Prostate gland (tissue), 2 donors: ENCODE measurements around the gene BOLA1. TPM values are rescaled to one million over a fixed set of nuclear protein-coding genes. Genes with fewer than 3 reads are reported as not detected.
"Not testable (repeated sequence)": the region's sequence is repeated elsewhere in the genome, so short reads cannot be mapped to it uniquely, and the experiment has no call there.

Experiments used
- DNase-seq: peaks from one replicate; pipeline ENCODE4 v3.0.0-alpha.2; 2019; ENCODE audit warnings: low spot score
- H3K27ac ChIP-seq, 2 donors: fragments of 200-600 bp; sonication (generic); 2 replicates each; pipeline ENCODE4 v1.5.1; 2017 to 2019
- H3K27me3 ChIP-seq: fragments of 200-600 bp; sonication (generic); replicated peaks from 2 replicates; pipeline ENCODE4 v1.5.1; 2019; ENCODE audit not compliant: insufficient read depth
- H3K36me3 ChIP-seq, 2 donors: fragments of 200-600 bp; sonication (generic); 1 replicate in 1 of 2; 2 replicates in 1 of 2; pipeline versions ENCODE4 v1.5.1 to v1.8.1; 2017 to 2019
- H3K4me1 ChIP-seq: fragments of 200-600 bp; sonication (generic); replicated peaks from 2 replicates; pipeline ENCODE4 v1.5.1; 2019
- H3K4me3 ChIP-seq, 2 donors: fragments of 200-600 bp; sonication (generic); 2 replicates each; pipeline ENCODE4 v1.5.1; 2017 to 2019
- H3K9me3 ChIP-seq: fragments of 200-600 bp; sonication (generic); 2 replicates; pipeline ENCODE4 v1.5.1; 2017
- POLR2A ChIP-seq: fragments of 450-650 bp; IDR thresholded peaks from one replicate; pipeline ENCODE4 v1.6.1; 2016; ENCODE audit warnings: antibody characterized with exemption, mild to moderate bottlenecking
- POLR2AphosphoS5 ChIP-seq: sonication (generic); formaldehyde crosslinking; IDR thresholded peaks from one replicate; pipeline ENCODE4 v1.6.1; 2017; ENCODE audit warnings: antibody characterized with exemption
- WGBS: methylation state at CpG from one replicate; pipeline ENCODE4 v1.1.5; 2018; 5-methylcytosine and 5-hydroxymethylcytosine counted together
- intact Hi-C: fragments of 100-400 bp; cut with DNase I; formaldehyde crosslinking; loops from one replicate; pipeline ENCODE4 v1.14.2; 2022
- total RNA-seq, 2 donors: library from RNA; depleted of rRNA; stranded (reverse); fragments of >200 nt; gene quantifications; one replicate each; pipeline ENCODE4 v1.1.0, GENCODE V29; 2016
- TF ChIP-seq, protein P1 (sequence below), 4 experiments: fragments of 200-600 bp in 2 of 4; fragments of 450-650 bp in 2 of 4; sonication (generic) in 2 of 4; IDR thresholded peaks; 1 replicate in 3 of 4; 2 replicates in 1 of 4; pipeline ENCODE4 v1.5.1; 2016 to 2019; ENCODE audit warnings: antibody characterized with exemption in 4 of 4, mild to moderate bottlenecking in 2 of 4, moderate library complexity in 2 of 4

The BOLA1 gene
- total RNA-seq, 2 donors from 2014 or later: 37.8 to 40.6 TPM

DNA sequence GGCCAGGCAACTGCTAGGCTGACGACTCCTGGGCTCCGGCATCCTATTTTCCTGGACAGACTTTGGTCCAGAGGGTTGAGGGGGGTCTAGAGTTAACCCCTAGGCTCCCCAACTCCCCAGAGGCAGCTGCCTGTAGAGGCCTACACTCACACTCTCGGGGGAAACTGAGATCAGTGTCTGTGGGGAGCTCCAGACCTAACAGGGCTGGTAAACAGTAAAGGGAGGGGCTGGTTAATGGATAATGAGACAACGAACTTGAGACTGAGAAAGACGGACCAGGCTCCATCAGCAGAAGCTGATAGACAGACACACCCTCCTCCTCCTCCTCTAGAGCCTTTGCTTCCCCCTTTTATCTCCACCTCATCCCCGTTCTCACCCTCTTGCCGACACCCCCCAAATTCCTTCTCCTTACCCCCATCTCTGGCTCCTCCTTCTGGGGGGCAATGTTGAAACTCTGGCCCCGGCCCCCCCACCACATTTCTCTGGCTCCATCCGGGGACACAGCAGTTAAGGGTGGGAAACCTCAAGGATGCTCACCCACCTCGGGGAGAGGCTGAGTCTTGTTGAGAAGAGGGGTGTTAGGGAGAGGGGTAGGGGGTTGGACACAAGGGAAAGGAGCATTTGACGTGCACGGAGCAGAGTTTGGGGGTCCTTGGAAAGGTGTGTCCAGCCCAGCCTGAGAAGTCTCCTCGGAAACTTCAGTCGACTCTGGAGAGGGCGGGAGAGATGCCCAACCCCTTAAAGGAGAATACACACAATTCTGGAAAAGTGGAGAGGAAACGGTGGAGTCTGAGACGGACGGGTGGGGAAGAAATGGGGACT is 37.0 kb downstream of the BOLA1 start, which contains the start of gene MTMR11:
MTMR11 (minus strand) TSS at position 710 of the 822 bp plus-strand sequence; CDS start at position 478, 232 bp downstream.
- 9% methylated on average over 18 of the region's 18 CpGs for WGBS
- peak within 1 kb of the TSS; percentile 21 to 32 for H3K27ac ChIP-seq
- TF ChIP-seq POLR2A (peak; percentile 14), POLR2AphosphoS5 (peak; percentile 18)
- TF ChIP-seq, protein P1, sequence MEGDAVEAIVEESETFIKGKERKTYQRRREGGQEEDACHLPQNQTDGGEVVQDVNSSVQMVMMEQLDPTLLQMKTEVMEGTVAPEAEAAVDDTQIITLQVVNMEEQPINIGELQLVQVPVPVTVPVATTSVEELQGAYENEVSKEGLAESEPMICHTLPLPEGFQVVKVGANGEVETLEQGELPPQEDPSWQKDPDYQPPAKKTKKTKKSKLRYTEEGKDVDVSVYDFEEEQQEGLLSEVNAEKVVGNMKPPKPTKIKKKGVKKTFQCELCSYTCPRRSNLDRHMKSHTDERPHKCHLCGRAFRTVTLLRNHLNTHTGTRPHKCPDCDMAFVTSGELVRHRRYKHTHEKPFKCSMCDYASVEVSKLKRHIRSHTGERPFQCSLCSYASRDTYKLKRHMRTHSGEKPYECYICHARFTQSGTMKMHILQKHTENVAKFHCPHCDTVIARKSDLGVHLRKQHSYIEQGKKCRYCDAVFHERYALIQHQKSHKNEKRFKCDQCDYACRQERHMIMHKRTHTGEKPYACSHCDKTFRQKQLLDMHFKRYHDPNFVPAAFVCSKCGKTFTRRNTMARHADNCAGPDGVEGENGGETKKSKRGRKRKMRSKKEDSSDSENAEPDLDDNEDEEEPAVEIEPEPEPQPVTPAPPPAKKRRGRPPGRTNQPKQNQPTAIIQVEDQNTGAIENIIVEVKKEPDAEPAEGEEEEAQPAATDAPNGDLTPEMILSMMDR (IDR thresholded peaks at IDR 0.05): no peak
- H3K36me3 ChIP-seq: no peaks in the 10 kb centered on the region
- no peaks in the 10 kb centered on the region for H3K27me3 ChIP-seq
- H3K9me3 ChIP-seq: no peaks in the 10 kb centered on the region
- H3K4me1 ChIP-seq: peaks cover 3% of the 10 kb centered on the region
- intact Hi-C loops: no loop called here
- peak; percentile 32 for DNase-seq
- peak within 1 kb of the TSS; percentile 33 to 34 for H3K4me3 ChIP-seq

DNA sequence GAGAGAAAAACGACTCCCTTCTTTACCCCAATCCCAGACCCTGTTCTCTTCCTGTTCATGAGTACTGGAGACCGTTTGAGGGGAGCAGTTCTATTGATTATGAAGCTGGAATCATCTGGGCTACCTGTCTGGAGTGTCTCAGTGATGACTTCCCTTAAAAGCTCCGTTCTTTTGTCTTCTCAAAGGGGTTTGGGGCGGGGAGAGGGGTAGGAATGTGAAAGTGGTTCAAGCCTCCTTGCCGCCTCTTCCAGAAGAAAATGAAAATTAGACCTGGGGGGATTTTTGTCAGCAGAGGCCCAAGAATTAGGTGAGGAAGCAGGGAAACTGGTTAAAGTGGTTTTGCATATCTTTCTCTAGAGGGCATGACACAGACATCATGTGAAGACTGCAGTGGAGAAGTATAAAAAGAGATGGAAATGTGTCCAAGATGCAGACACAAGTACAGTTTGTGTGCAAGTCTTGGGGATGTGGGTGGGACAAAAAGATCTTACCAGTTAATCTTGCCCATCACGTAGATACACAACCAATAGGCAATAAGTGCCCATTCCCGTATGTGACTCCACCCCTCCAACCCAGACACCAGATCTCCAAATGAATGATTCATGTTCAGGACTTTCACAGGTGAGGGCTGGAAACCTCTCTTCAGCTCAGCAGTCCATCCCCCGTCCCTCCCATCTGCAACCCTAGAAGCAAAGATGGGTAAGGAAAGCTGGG is 37.8 kb downstream of the BOLA1 start:
- WGBS: 10% methylated on average over 8 of the region's 8 CpGs
- H3K4me3 ChIP-seq: peak overlapping the region; percentile 33 to 34
- peak overlapping the region; percentile 21 to 32 for H3K27ac ChIP-seq
- intact Hi-C loops: no loop called here
- DNase-seq: peak; percentile 32
- no peaks in the 10 kb centered on the region for H3K4me1 ChIP-seq
- TF ChIP-seq POLR2AphosphoS5 (peak; percentile 61), POLR2A (peak; percentile 56)
- TF ChIP-seq, protein P1 (IDR thresholded peaks at IDR 0.05): peak in 1 of 4 experiments; percentile 5
- H3K9me3 ChIP-seq: no peaks in the 10 kb centered on the region
- H3K36me3 ChIP-seq: no peaks in the 10 kb centered on the region
- no peaks in the 10 kb centered on the region for H3K27me3 ChIP-seq

DNA sequence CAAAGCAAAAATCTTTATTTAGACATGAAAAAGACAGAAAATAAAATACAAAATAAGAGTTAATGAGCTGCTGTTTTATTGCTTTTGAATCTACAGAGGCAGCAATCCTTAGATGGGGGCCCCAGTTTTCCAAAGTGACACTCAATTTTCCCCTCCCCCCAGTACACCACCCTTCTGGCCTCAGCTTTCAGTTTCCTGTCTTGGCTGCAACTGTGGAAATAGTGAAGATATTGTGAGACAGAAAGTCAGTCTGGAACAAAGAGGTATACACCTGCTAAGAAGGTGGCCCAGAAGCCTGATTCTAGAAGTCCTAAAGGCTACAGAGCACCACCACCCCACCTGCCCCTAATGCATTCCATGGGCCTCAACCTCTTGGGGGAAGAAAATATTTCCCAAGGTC is 38.4 kb downstream of the BOLA1 start:
- TF ChIP-seq POLR2A: no peak
- TF ChIP-seq POLR2AphosphoS5: no peak
- TF ChIP-seq, protein P1 (IDR thresholded peaks at IDR 0.05): no peak
- no peaks in the 10 kb centered on the region for H3K4me1 ChIP-seq
- H3K4me3 ChIP-seq: no peak overlapping the region
- no peaks in the 10 kb centered on the region for H3K27me3 ChIP-seq
- H3K36me3 ChIP-seq: no peaks in the 10 kb centered on the region
- no peak for DNase-seq
- intact Hi-C loops: no loop called here
- no peaks in the 10 kb centered on the region for H3K9me3 ChIP-seq
- peak overlapping the region in 1 of 2 donors; percentile 21 for H3K27ac ChIP-seq

DNA sequence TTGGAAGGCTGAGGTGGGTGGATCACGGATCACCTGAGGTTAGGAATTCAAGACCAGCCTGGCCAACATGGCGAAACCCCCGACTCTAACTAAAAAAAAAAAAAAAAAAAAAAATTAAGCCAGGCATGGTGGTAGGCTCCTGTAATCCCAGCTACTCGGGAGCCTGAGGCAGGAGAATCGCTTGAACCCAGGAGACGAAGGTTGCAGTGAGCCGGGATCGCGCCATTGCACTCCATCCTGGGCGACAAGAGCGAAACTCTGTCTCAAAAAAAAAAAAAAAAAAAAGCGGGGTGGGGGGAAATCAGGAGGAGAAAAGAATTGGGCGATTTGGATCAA is 39.3 kb downstream of the BOLA1 start:
- 38% methylated on average over 13 of the region's 13 CpGs for WGBS
- not testable (repeated sequence) for H3K27me3 ChIP-seq, DNase-seq

DNA sequence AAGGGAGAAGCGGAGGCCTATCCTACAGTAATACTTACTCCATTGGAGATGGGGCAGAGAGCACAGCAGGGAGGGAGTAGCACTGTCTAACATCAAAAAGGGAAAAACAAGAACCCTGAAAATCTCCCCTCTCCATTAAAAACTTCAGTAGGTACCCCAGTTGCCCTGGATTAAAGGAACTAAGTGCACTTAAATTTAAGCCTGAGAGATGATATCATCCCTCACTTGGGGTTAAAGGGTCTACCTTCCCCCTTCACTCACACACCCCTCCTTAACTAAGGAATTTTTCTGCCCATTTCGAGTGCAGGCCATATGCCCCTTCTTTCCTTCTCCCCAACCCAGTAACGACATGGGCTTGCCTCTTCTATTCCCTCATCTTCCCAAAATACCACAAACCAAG is 41.1 kb downstream of the BOLA1 start:
- H3K4me3 ChIP-seq: no peak overlapping the region
- intact Hi-C loops: no loop called here
- no peaks in the 10 kb centered on the region for H3K36me3 ChIP-seq
- WGBS: 86% methylated on average over 3 of the region's 3 CpGs
- no peaks in the 10 kb centered on the region for H3K9me3 ChIP-seq
- no peaks in the 10 kb centered on the region for H3K27me3 ChIP-seq
- no peaks in the 10 kb centered on the region for H3K4me1 ChIP-seq
- no peak for TF ChIP-seq POLR2AphosphoS5
- no peak for TF ChIP-seq POLR2A
- TF ChIP-seq, protein P1 (IDR thresholded peaks at IDR 0.05): no peak
- DNase-seq: no peak
- H3K27ac ChIP-seq: no peak overlapping the region

More for the DNA sequence above, 39.3 kb downstream of the BOLA1 start:
- H3K9me3 ChIP-seq, intact Hi-C loops, H3K36me3 ChIP-seq, H3K4me1 ChIP-seq: not testable (repeated sequence)
- peak overlapping the region; percentile 3 to 13 for H3K4me3 ChIP-seq
- peak overlapping the region; percentile 71 to 79 for H3K27ac ChIP-seq
